ENCODE data around the gene PAPPA2. TPM values are rescaled to one million over a fixed set of nuclear protein-coding genes. Genes with fewer than 3 reads are reported as not detected.

Gene PAPPA2
- total RNA-seq, 1 experiment from 2014 or later: 0.81 TPM

GRCh38 chr1:176559474-176559873, 96.5 kb downstream of the PAPPA2 start:
- Histone ChIP-seq H2BK20ac (ENCODE audit: low read depth, low read length, poor library complexity, severe bottlenecking) (no peak overlapping the region), H2AFZ (ENCODE audit: low read length) (no peak overlapping the region), H3K4me1 (ENCODE audit: insufficient read depth, low read length) (no peaks in the 10 kb centered on the region), H2BK120ac (ENCODE audit: low read depth, low read length, poor library complexity, severe bottlenecking) (no peak overlapping the region), H3K23me2 (ENCODE audit: insufficient read length, low read depth, low read length, poor library complexity, severe bottlenecking) (no peaks in the 10 kb centered on the region), H3K79me2 (ENCODE audit: insufficient read depth, low read length) (no peaks in the 10 kb centered on the region), H3K9ac (ENCODE audit: extremely low read depth, insufficient read length, low read length) (no peak overlapping the region), H3K56ac (ENCODE audit: insufficient read length, low read depth, low read length) (no peak overlapping the region), H3K27me3 (ENCODE audit: insufficient read depth, low read length) (no peaks in the 10 kb centered on the region), H2BK5ac (ENCODE audit: insufficient read length, low read length) (no peak overlapping the region), H4K91ac (ENCODE audit: insufficient read length, low read depth, low read length) (no peak overlapping the region), H4K20me1 (ENCODE audit: control insufficient read depth, insufficient read depth, insufficient read length) (no peaks in the 10 kb centered on the region), H3K18ac (ENCODE audit: insufficient read length, low read depth, low read length) (no peak overlapping the region), H2BK15ac (ENCODE audit: low read depth, low read length) (no peak overlapping the region), H3K9me3 (ENCODE audit: control insufficient read depth, low read depth, low read length) (no peaks in the 10 kb centered on the region), H3K27ac (ENCODE audit: insufficient read length, low read depth, low read length) (no peak overlapping the region), H3K4ac (ENCODE audit: low read depth, low read length) (no peak overlapping the region), H3K4me2 (ENCODE audit: insufficient read depth, insufficient read length, low read length) (no peak overlapping the region), H3T11ph (ENCODE audit: low read length) (no peak overlapping the region), H4K5ac (ENCODE audit: insufficient read length, low read depth, low read length) (no peak overlapping the region), H2AK5ac (ENCODE audit: insufficient read length, low read length) (no peak overlapping the region), H3K79me1 (ENCODE audit: insufficient read depth, low read depth, low read length, poor library complexity, severe bottlenecking) (no peaks in the 10 kb centered on the region), H4K8ac (replicated peaks; ENCODE audit: insufficient read length, low read depth, low read length) (no peak overlapping the region), H2BK12ac (ENCODE audit: insufficient read length, low read depth, low read length) (no peak overlapping the region), H3K23ac (ENCODE audit: insufficient read length, low read depth, low read length) (no peak overlapping the region), H3K14ac (ENCODE audit: insufficient read depth, low read length) (no peak overlapping the region)
- H3K9me3 Mint-ChIP-seq: no peaks in the 10 kb centered on the region; a peak in 1 of 5 replicates
- no peak overlapping the region for H3K27ac Mint-ChIP-seq
- H3K27me3 Mint-ChIP-seq (ENCODE audit: low read depth): peaks cover 3% of the 10 kb centered on the region
- no CpG with 5 or more reads among the region's 4 CpGs for WGBS (ENCODE audit: extremely low coverage, insufficient read length, low lambda C conversion rate)
- H3K36me3 Mint-ChIP-seq (ENCODE audit: insufficient read depth in 1 of 3, low read depth in 3 of 3): no peaks in the 10 kb centered on the region; a peak in 1 of 7 replicates
- no peak for DNase-seq
- peaks cover 17 to 22% of the 10 kb centered on the region in 2 experiments for H3K4me1 Mint-ChIP-seq
- H3K4me3 Mint-ChIP-seq: no peak overlapping the region
- no peak for TF ChIP-seq CTCF (conservative IDR thresholded peaks at IDR 0.05)
